HG03520 (cell line): ENCODE data around the gene PRMT9.
A peak's percentile ranks its signal among the peaks of the same experiment; 100 is the strongest.

ENCODE experiments used
- ATAC-seq: cut with Tn5 transposase; IDR thresholded peaks from one replicate; pipeline ENCODE4 v1.9.1; 2021; ENCODE audit warnings: mild to moderate bottlenecking, moderate library complexity; ENCODE audit not compliant: unreplicated experiment

The PRMT9 gene

DNA sequence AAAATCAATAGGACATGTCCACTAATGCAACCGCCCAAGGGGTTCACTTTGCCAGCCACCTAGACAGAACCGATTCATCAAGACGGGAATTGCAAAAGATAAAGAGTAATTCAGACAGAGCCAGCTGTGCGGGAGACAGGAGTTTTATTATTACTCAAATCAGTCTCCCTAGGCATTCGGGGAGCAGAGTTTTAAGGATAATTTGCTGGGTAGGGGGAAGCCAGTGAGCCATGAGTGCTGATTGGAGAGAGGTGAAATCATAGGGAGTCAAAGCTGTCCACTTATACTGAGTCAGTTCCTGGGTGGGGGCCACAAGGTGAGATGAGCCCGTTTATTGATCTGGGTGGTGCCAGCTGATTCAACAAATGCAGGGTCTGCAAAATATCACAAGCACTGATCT is 58.2 kb downstream of the PRMT9 start:
- ATAC-seq: no peak

- no peak for ATAC-seq
Observed at GRCh38 chr4:147620315-147620714, 63.6 kb downstream of the PRMT9 start.

DNA sequence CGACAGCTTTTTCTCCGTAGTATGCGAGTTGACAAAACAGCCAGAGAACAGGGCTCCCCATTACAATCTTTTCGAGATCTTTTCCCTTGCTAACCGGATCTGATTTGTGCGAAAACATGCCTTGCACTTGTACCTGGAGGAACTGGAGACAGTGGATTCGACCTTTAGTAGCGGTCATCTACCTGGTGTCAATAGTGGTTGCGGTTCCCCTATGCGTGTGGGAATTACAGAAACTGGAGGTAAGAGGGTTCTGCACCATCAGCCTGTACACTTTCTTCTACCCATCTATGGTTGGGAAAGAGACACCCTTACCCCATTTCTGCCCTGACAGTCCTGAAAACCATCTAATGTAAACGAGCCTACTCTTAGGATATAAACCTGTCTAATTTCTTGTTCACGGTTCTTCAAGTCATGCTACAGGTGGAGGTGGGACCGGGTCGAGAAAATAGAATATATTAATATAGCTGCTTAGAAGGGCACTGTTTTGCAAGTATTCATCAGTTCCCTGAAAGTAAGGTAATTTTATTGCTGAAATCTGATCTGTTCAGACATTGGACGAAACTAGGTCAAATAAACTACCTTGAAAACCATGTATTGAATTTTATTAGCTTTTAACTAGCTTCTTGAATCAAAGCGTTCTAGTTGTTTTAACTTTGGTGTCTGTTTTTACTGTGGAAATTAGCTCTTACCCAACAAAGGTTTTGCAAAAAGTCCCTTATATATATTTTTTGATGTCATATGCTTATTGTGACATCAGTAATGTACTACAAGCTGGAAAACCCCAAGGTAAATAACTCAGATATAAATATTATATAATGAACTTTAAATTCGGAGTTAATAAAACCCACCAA is 65.9 kb downstream of the PRMT9 start:
- peak; percentile 7 for ATAC-seq

DNA sequence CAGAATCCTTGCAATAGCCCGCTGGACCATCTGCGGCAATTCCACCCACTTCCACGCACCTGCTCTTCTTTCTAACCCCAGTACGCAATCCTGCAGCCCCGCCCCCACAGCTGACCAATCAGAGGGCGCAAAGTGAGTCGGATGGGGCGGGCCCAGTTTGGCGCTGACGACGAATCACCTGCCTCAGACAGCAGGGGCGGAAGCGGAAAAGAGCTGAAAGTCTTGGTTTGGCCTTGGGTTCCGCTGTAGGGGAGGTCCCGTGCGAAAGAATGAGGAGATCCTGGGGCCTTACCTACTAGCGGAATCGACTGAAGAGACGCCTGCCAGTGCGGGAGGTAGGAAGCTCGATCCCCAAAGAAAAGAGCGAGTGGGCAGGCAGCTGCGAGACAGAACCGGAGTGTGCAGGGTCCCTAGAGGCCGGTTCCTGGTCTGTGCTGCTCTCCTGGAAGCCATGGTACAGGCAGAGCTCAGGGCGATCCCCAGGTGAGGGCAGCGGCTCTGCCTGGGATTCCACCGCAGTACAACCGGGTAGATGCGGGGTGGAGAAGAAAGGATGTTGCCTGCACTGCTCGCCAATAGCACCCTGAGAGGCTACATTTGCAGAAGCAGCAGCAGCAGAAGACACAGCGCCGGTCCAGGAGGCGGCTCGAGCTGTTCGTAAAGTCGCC is 66.7 kb downstream of the PRMT9 start, which contains the start of gene TMEM184C:
TSS of gene TMEM184C (plus strand) at position 225 of the 668 bp plus-strand sequence. CDS start 560 bp downstream, outside the sequence.
- ATAC-seq: peak; percentile 99

GRCh38 chr4:147616849-147617172 is 67.2 kb downstream of the PRMT9 start:
- peak; percentile 11 for ATAC-seq

DNA sequence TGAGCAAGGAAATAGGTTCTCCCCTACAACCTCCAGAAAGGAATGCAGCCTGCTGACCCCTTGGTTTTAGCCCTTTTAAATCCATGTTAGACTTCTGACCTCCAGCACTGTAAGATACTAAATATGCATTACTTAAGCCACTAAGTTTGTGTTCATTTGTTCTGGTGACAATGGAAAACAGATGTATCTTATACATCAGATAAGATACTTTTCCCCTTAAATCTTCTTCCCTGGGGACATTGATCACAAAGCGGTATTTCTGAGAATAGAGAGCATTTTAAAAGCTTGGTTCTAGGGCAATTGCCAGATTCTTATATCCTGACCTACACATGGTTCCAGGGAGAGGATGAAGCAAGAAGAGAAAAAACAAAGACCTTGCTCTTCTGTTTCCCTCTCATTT is 73.3 kb downstream of the PRMT9 start:
- no peak for ATAC-seq

DNA sequence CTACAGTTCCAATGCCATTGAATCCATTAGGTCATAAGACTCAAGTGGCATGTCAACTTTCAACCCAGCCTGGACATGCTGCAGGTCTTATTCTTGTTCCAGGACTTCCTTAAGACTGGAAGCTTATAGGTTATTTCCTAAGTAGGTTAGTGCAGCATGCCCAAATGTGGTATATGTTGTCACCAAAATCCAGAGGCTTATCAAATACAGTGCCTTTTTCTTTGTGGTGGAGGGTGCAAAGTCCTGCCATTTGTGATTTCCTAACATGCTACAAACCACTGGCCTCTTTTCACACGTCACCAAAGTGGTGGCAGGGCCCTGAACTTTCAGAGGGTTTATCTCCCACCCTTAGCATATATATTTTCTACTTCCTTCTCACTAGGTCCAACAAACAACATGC is 76.5 kb downstream of the PRMT9 start:
- ATAC-seq: no peak

DNA sequence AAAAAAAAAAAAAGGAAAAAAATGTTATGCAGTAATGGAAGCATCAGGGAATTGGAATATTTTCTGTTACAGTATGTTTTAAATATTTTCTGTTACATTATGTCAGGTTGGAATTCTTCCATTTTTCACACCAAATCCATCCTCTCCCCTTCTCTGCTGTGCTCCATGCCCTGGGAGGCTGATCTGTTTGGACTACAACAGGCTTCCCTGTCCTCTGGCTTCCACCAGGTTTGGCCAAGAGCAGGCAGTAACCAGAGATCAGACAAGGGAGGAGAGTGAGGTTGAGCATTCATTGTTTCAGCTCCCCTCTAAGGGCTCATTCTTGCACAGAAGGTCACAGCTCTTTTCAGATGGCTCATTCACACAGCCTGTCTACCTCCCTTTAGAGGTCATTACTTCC is 78.5 kb downstream of the PRMT9 start:
- no peak for ATAC-seq

DNA sequence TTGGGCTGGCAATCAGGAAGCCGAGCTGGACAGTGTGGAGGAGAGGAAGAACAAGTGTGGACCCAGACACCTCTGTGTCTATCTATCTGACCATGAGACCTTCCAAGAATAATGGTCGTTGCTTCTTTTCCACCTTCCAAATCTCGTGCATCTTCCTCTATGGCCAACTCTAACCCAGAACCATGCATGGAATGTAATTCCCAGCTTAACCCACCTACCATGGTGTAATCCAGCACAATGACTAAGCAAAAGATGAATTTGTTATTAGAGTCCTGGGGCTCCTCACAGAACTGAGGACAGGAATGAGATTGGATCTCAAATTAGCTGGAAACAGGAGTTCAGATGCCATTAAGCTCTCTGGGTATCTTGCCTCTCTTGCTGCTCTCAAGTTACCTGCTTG is 84.2 kb downstream of the PRMT9 start:
- ATAC-seq: no peak

- no peak for ATAC-seq
Observed at GRCh38 chr4:147599206-147599605, 84.8 kb downstream of the PRMT9 start.

GRCh38 chr4:147597561-147597960 is 86.4 kb downstream of the PRMT9 start:
- no peak for ATAC-seq

- ATAC-seq: no peak
Observed at GRCh38 chr4:147596981-147597380, 87.0 kb downstream of the PRMT9 start.

DNA sequence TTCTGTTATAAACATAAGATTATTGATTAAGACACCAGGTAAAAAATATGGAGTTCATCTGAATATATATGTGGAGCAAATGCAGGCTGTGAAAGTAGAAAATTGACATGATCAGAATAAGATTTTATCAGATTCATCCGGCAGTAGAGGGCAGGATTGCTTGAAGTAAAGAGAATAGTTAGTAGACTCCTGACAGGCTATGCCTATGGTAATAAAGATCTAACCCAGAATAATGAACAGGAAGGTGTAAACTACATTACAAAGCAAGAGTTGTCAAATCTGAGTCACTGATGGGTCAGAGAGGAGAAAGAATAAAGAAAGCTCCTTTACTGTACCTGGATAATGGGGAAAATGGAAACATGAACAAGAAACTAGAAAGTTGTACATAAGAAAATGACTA is 87.6 kb downstream of the PRMT9 start:
- no peak for ATAC-seq

DNA sequence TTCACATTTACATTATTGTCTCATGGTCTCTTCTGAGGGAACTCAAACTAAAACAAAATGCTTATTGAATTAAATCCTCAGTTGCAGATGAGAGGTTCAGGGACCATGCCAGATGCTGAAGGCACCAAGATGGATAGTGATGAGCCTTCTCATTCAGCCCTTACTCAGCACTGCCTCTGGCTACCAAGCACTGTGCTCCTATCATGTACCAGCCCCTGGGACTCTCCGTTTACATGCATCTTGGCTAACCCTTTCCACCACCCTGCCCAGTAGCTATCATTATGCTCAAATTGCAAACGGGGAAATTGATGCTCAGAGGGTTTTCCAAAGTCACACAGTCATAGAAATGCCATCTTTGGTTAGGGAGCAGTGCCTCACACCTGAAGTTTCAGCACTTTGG is 89.4 kb downstream of the PRMT9 start:
- no peak for ATAC-seq

GRCh38 chr4:147594107-147594506 is 89.9 kb downstream of the PRMT9 start:
- no peak for ATAC-seq

GRCh38 chr4:147591106-147591505 is 92.9 kb downstream of the PRMT9 start:
- ATAC-seq: no peak

DNA sequence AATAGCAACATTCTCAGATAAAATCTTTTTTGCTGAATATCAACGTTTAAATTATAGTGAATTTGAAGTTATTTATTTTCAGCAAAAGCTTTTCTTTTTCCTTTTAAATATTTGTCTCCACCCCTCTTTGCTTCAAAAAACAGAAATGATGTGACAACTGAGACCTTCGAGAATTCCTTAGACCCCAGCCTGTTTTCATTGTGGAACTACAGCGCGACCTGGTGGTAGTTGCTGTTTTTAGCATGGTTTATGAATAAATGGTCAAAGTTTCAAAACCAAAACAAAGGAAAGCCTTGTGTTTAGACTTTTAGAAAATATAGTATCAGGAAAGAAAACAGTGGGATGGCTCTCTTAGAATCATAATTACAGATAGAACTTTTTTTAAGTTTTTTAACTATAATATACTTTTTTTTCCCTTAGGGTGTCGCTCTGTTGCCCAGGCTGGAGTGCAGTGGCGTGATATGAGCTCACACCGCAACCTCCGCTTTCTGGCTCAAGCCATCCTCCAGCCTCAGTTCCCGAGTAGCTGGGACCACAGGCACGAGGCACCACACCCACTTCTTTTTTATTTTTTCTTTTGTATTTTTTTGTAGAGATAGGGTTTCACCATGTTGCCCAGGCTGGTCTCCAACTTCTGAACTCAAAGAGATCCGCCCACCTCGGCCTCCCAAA is 93.6 kb downstream of the PRMT9 start:
- ATAC-seq: no peak

DNA sequence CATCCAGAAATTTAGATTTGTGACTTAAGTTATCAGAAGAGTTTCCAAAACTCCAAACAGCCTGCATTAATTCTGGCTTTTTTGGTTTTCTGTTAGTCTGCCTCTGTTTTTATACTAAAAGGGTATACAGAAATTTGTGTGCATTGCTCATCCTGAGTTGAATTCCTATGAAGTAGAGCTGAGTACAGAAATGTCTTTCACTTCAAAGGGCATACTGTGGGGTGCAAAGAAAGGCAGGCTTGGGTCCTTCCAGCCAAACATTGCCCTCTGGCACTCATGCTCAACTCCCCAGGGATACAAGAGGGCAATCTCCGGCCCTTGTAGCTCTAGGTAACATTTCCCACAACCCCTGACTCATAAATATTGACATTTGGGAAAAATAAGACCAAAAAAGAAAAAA is 94.4 kb downstream of the PRMT9 start:
- no peak for ATAC-seq
